Ishikawa (cell line): ENCODE data around the gene UFM1.

Experiments
- CEBPB ChIP-seq: IDR thresholded peaks from 2 replicates; pipeline ENCODE4 v1.6.1; 2012
- CREB1 ChIP-seq: IDR thresholded peaks from 2 replicates; pipeline ENCODE4 v1.6.1; 2012; ENCODE audit warnings: low read depth
- EGR1 ChIP-seq: IDR thresholded peaks from 2 replicates; pipeline ENCODE4 v1.6.1; 2012
- EP300 ChIP-seq: IDR thresholded peaks from 2 replicates; pipeline ENCODE4 v1.6.1; 2012; ENCODE audit warnings: borderline replicate concordance
- FOXM1 ChIP-seq: IDR thresholded peaks from 2 replicates; pipeline ENCODE4 v1.6.1; 2012; ENCODE audit warnings: low read depth, borderline replicate concordance
- NFIC ChIP-seq: IDR thresholded peaks from 2 replicates; pipeline ENCODE4 v1.6.1; 2012
- RAD21 ChIP-seq: IDR thresholded peaks from 2 replicates; pipeline ENCODE4 v1.6.1; 2012; ENCODE audit warnings: low read depth
- TAF1 ChIP-seq: IDR thresholded peaks from 2 replicates; pipeline ENCODE4 v1.6.1; 2012; ENCODE audit warnings: low read depth, mild to moderate bottlenecking
- TCF12 ChIP-seq: IDR thresholded peaks from 2 replicates; pipeline ENCODE4 v1.6.1; 2012; ENCODE audit warnings: low read depth
- TEAD4 ChIP-seq: IDR thresholded peaks from 2 replicates; pipeline ENCODE4 v1.6.1; 2012
- YY1 ChIP-seq: IDR thresholded peaks from 2 replicates; pipeline ENCODE4 v1.6.1; 2012; ENCODE audit warnings: low read depth
- ZBTB7A ChIP-seq: IDR thresholded peaks from 2 replicates; pipeline ENCODE4 v1.6.1; 2012; ENCODE audit warnings: low read depth
- TF ChIP-seq, protein P1 (sequence below): IDR thresholded peaks from 2 replicates; pipeline ENCODE4 v1.6.1; 2012
- TF ChIP-seq, protein P2 (sequence below): IDR thresholded peaks from 2 replicates; pipeline ENCODE4 v1.6.1; 2012; ENCODE audit warnings: low read depth, mild to moderate bottlenecking
- TF ChIP-seq, protein P3 (sequence below): IDR thresholded peaks from 2 replicates; pipeline ENCODE4 v1.6.1; 2012

The UFM1 gene

DNA sequence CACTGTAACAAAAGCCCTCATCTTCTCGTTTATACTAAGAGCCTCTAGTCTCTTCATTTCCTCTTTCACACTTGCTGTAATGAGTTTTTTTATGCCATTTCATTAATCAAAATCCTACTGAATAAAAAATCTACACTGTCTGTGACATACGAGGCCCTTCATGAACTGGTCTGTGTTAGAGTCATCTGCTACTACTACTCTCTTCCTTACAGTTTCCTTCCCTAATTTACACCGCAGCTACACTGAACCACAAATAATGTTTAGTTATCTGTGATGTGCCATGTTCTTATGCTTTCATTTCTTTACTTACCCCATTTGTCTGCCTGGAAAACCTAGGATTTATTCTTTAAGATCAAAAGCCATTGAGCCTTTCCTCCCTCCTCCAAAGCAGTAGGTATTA is 16.0 kb downstream of the UFM1 start:
- TF ChIP-seq CEBPB (no peak), TCF12 (no peak), CREB1 (no peak), ZBTB7A (no peak), TEAD4 (no peak), YY1 (no peak)
- TF ChIP-seq, protein P1, sequence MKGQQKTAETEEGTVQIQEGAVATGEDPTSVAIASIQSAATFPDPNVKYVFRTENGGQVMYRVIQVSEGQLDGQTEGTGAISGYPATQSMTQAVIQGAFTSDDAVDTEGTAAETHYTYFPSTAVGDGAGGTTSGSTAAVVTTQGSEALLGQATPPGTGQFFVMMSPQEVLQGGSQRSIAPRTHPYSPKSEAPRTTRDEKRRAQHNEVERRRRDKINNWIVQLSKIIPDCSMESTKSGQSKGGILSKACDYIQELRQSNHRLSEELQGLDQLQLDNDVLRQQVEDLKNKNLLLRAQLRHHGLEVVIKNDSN = no peak
- TF ChIP-seq, protein P2, sequence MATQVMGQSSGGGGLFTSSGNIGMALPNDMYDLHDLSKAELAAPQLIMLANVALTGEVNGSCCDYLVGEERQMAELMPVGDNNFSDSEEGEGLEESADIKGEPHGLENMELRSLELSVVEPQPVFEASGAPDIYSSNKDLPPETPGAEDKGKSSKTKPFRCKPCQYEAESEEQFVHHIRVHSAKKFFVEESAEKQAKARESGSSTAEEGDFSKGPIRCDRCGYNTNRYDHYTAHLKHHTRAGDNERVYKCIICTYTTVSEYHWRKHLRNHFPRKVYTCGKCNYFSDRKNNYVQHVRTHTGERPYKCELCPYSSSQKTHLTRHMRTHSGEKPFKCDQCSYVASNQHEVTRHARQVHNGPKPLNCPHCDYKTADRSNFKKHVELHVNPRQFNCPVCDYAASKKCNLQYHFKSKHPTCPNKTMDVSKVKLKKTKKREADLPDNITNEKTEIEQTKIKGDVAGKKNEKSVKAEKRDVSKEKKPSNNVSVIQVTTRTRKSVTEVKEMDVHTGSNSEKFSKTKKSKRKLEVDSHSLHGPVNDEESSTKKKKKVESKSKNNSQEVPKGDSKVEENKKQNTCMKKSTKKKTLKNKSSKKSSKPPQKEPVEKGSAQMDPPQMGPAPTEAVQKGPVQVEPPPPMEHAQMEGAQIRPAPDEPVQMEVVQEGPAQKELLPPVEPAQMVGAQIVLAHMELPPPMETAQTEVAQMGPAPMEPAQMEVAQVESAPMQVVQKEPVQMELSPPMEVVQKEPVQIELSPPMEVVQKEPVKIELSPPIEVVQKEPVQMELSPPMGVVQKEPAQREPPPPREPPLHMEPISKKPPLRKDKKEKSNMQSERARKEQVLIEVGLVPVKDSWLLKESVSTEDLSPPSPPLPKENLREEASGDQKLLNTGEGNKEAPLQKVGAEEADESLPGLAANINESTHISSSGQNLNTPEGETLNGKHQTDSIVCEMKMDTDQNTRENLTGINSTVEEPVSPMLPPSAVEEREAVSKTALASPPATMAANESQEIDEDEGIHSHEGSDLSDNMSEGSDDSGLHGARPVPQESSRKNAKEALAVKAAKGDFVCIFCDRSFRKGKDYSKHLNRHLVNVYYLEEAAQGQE = no peak
- TF ChIP-seq, protein P3, sequence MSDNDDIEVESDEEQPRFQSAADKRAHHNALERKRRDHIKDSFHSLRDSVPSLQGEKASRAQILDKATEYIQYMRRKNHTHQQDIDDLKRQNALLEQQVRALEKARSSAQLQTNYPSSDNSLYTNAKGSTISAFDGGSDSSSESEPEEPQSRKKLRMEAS = no peak

DNA sequence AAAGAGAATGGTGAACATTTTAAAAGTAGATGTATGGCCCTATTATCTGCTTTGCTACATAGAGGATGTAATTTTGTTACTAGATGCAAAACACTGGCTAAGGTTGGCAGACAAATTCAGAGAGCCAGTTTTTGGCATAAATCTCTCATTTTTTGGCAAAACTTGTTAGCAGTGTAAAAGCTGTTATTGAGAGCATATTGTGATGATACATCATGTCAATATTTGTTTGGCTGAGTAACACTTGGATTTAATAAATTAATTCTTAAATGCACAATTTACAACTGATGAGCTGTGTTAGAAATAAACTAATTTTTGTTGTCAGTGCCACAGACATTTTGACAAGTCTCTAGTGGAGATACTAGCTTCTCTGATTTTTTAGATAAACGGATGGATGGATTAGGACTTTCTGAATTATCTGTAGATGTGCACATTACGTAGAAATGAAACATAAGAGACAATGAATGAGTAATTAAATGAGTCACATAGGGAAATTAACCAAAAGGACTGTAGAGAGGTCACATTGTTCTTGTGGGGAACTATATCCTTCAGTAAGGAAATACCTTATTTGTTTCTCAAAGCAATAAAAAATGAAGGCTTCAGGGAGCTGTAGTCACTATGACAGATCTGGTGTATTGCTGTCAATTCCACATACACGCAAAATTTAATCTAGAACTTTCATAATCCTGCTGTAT is 17.4 kb downstream of the UFM1 start:
- TF ChIP-seq YY1 (no peak), EGR1 (no peak), TAF1 (no peak), NFIC (no peak)
- TF ChIP-seq, protein P1 = no peak

DNA sequence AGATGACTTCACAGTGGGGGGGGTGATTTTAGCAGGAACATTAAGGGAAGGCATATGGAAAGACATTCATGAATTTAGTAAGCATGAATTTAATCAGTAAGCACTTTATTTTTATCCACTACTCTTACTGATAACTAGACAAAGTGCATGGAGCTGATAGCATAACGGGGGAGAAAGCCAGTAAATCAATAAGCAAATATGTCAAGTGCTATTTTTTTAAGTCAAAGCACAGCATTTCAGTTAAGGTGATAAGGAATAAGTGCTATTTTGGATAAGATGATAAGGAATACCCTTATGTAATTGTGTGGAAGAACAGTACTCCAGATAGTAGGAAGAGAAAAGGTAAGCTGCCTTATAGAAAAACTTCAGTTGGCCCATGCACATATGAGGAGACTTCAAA is 19.4 kb downstream of the UFM1 start:
- TF ChIP-seq TAF1 = no peak
- TF ChIP-seq YY1 = no peak
- TF ChIP-seq EP300 = no peak
- no peak for TF ChIP-seq ZBTB7A
- no peak for TF ChIP-seq EGR1
- TF ChIP-seq NFIC = no peak
- no peak for TF ChIP-seq TCF12
- TF ChIP-seq, protein P3 = no peak
- no peak for TF ChIP-seq CREB1
- no peak for TF ChIP-seq TEAD4

DNA sequence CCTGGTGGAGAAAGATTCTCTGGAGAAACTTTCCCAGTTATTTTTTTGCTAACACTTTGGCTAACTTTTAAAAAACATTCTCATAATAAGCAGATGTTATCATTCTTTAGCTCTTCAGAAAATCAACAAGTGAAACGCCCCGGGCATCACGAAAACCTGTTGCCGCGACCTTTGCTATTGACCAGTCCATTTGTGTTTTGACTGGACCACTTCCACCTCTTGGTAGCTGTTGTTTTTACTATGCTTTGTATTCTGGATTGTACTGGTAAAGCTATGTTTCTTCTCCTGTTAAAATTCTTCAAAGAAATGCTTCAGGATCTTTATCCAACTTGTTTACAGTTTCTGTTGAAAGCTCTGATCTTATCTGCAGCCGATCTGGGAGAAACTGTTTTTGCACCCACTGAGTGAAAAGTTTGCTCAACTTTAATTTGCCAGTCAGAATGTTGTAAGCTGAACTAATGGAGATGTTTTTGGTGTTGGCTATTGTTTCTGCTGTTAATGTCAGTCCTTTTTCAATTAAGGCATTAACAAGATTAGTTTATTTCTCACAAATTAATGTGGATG is 23.3 kb downstream of the UFM1 start:
- TF ChIP-seq CREB1 (no peak), TEAD4 (no peak)
- TF ChIP-seq, protein P3 = no peak

DNA sequence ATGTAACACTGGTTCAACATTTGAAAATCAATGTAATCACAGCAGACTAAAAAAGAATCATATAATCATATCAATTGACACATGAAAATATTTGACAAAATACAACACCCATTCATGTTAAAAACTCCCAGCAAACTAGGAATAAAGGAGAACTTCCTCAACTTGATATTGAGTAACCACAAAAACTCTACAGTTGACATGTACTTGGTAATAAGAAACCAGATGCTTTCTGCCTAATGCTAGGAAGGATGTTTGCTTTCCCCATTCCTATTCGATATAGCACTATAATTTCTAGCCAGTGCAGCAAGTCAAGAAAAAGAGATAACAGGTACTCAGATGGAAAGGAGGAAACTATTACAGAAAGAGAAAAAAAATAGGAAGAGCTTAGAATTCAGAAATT is 26.9 kb downstream of the UFM1 start:
- TF ChIP-seq EP300 (no peak), FOXM1 (no peak), EGR1 (no peak), RAD21 (no peak), YY1 (no peak), ZBTB7A (no peak), TEAD4 (no peak), TAF1 (no peak), TCF12 (no peak), CREB1 (no peak), CEBPB (no peak), NFIC (no peak)
- TF ChIP-seq, protein P3 = no peak
- TF ChIP-seq, protein P2 = no peak
- TF ChIP-seq, protein P1 = no peak
